Measurements from ENCODE around the gene PIK3AP1.

The PIK3AP1 gene

DNA sequence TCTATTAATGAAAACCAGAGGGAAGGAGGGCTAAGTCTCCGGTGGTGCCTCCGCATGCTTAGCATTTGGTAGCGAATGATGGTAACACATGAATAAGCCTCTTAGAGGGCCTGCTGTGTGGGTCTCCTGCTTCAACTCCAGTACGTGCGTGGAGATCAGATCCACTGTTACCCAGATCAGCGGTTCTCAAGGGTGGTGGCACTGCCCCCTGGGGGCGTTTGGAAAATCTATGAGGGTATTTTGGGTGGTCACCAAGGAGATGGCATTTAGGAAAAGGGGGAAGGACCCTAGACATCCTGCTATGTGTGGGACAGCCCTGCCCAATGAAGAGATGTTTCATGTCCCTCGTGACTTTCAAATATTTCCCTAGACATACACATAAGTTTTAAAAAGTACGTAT lies 76.4 kb downstream of the PIK3AP1 start:
- DNase-seq (ENCODE audit: low spot score): no peak
- in situ Hi-C loops (cut with MboI; ENCODE audit: low pct_unique_long_range_greater_than_20kb, low sequenced_read_pairs, unreplicated experiment): loop anchor here (10.0 kb wide), 2 partner anchors 101 to 181 kb away; no protein-coding TSS in a partner anchor
- peak; percentile 21 for TF ChIP-seq CTCF (IDR thresholded peaks at IDR 0.05; ENCODE audit: extremely low read depth, insufficient read depth, missing control alignments)

DNA sequence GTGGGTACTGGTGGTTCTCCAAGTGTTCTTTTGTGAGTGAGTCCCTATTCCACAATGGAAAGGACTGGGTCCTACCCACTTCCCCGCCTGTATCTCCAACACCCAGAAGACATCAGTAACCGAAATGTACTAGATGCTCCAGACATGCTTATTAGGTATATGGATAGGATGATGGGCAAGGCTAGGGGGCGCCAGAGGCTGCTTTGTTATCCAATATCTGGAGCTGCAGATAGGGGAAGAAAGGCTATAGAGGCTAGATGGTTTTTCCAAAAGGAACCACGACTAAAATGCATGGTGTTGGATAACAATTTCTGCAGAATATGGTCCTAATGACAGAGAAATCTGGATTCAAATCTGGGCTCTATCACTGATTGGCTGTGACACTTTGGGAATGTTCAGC lies 77.3 kb downstream of the PIK3AP1 start:
- TF ChIP-seq CTCF (IDR thresholded peaks at IDR 0.05; ENCODE audit: extremely low read depth, insufficient read depth, missing control alignments): peak; percentile 79
- DNase-seq (ENCODE audit: low spot score): peak; percentile 49
- in situ Hi-C loops (cut with MboI; ENCODE audit: low pct_unique_long_range_greater_than_20kb, low sequenced_read_pairs, unreplicated experiment): loop anchor here (10.0 kb wide), 2 partner anchors 102 to 182 kb away; no protein-coding TSS in a partner anchor

- no peak for DNase-seq (ENCODE audit: low spot score)
- TF ChIP-seq CTCF (IDR thresholded peaks at IDR 0.05; ENCODE audit: extremely low read depth, insufficient read depth, missing control alignments): peak; percentile 3
- in situ Hi-C loops (cut with MboI; ENCODE audit: low pct_unique_long_range_greater_than_20kb, low sequenced_read_pairs, unreplicated experiment): loop anchor here (10.0 kb wide), 2 partner anchors 102 to 182 kb away; no protein-coding TSS in a partner anchor
Measured at GRCh38 chr10:96642530-96642929, 77.8 kb downstream of the PIK3AP1 start.

- no peak for DNase-seq (ENCODE audit: low spot score)
- TF ChIP-seq CTCF (IDR thresholded peaks at IDR 0.05; ENCODE audit: extremely low read depth, insufficient read depth, missing control alignments): no peak
- in situ Hi-C loops (cut with MboI; ENCODE audit: low pct_unique_long_range_greater_than_20kb, low sequenced_read_pairs, unreplicated experiment): loop anchor here (10.0 kb wide), 2 partner anchors 103 to 183 kb away; no protein-coding TSS in a partner anchor
Measured at GRCh38 chr10:96641396-96642295, 78.7 kb downstream of the PIK3AP1 start.

GRCh38 chr10:96639899-96640298 lies 80.4 kb downstream of the PIK3AP1 start:
- in situ Hi-C loops (cut with MboI; ENCODE audit: low pct_unique_long_range_greater_than_20kb, low sequenced_read_pairs, unreplicated experiment): loop anchor here (10.0 kb wide), 2 partner anchors 105 to 185 kb away; no protein-coding TSS in a partner anchor
- TF ChIP-seq CTCF (IDR thresholded peaks at IDR 0.05; ENCODE audit: extremely low read depth, insufficient read depth, missing control alignments): no peak
- DNase-seq (ENCODE audit: low spot score): no peak

GRCh38 chr10:96638696-96639095 lies 81.6 kb downstream of the PIK3AP1 start:
- in situ Hi-C loops (cut with MboI; ENCODE audit: low pct_unique_long_range_greater_than_20kb, low sequenced_read_pairs, unreplicated experiment): no loop called here
- no peak for DNase-seq (ENCODE audit: low spot score)
- no peak for TF ChIP-seq CTCF (IDR thresholded peaks at IDR 0.05; ENCODE audit: extremely low read depth, insufficient read depth, missing control alignments)

Data from GM13977 (cell line).